NCI-H2081 treated with DMSO at 0.1 percent for 48 hours (cell line): ENCODE data around the gene SNX8.

Experiments
- DNase-seq: peaks from one replicate; lab custom pipeline; 2025; lab: John Stamatoyannopoulos, UW

SNX8 gene

DNA sequence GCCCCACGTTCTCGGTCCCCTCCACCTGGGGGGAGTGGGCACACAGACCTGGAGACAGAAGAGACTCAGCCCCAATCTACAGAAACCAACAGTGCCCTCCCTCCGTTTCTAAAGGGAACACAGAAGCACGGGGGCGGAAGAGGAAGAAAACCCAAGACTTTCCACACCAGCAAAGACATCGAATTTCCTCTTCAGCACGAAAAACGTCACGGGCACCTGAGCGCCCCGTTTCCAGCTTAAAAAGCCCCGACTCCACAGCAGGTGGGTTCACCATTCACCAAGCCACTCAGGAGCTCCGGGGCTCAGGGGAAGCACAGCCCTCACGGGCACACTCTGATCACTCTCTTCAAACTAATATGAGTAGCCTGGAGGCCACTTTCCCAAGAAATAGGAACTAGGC lies 52.6 kb downstream of the SNX8 start:
- DNase-seq = no peak

- DNase-seq = peak; percentile 10
Measured at GRCh38 chr7:2260820-2261219, 53.4 kb downstream of the SNX8 start.

DNA sequence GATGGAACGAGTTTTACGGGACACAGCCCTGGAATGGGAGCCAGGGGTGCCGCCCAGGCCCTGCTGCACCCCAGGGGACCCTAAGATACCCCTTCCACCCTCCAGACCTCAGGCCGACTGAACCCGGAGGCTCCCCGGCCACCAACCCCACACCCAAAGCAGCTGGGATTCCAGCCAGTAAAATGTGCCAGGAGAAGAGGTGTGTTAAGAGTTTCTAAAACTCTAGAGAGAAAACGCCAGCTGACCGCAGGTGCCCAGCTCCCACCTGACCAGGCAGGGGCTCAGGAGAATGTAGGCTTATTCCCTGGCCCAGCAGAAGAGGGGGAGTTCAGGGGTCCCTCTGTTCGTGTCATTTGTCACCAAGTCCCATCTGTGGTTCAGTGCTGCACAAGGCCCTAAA lies 54.8 kb downstream of the SNX8 start:
- no peak for DNase-seq

- DNase-seq = no peak
Measured at GRCh38 chr7:2258661-2259365, 55.4 kb downstream of the SNX8 start.

DNA sequence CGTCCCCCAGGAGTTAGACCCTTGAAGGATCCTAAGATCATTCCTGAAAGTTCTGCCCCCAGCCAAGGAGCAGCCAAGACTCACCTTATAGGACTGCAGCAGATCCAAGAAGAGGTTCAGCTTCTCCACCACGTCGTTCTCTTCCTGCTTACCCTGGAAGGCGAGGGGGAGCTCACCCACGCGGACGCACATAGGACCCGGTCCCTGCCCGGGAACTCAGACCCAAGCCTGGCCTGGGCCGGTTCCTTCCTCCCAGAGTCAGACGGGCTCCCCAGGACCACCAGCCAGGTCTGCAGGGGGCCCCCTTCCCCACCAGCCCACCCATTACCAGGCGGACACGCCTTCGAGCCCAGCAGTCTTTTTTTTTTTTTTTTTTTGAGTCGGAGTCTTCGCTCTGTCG lies 56.6 kb downstream of the SNX8 start:
- no peak for DNase-seq

- no peak for DNase-seq
Measured at GRCh38 chr7:2257046-2257551, 57.1 kb downstream of the SNX8 start.

DNA sequence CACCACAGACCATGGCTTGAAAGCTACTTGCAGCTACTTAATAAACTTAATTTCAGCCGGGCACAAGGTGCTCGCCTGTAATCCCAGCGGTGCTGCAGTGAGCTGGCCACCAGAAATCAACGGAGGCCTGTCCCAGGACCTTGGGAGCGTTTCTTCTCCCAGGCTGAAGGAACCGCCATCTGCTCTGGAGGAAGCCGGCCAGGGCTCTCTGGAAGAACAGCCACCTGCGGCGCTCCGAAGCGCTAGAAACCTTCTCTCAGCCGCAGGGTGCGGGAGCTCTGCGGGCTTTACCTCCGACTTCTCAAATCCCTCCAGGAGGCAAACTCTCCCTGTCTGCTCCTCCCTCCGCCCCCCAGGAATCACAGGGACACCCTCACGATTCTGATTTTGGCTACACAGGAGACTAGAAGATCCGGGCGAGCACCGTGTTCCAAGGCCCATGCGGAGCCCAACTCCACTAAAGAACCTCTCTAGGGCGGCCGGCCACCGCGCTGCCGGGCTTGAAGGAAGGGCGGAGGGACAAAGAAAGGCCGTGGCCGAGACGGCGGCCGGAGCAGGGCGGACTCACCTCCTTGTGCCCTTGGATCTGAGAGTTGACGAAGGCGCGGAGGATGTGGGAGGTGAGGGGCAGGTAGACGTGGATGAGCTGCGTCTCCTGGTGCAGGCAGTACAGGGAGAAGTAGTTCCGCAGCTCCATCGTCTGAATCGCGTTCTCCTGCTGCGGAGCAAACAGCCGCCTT lies 57.8 kb downstream of the SNX8 start:
- DNase-seq = no peak

DNA sequence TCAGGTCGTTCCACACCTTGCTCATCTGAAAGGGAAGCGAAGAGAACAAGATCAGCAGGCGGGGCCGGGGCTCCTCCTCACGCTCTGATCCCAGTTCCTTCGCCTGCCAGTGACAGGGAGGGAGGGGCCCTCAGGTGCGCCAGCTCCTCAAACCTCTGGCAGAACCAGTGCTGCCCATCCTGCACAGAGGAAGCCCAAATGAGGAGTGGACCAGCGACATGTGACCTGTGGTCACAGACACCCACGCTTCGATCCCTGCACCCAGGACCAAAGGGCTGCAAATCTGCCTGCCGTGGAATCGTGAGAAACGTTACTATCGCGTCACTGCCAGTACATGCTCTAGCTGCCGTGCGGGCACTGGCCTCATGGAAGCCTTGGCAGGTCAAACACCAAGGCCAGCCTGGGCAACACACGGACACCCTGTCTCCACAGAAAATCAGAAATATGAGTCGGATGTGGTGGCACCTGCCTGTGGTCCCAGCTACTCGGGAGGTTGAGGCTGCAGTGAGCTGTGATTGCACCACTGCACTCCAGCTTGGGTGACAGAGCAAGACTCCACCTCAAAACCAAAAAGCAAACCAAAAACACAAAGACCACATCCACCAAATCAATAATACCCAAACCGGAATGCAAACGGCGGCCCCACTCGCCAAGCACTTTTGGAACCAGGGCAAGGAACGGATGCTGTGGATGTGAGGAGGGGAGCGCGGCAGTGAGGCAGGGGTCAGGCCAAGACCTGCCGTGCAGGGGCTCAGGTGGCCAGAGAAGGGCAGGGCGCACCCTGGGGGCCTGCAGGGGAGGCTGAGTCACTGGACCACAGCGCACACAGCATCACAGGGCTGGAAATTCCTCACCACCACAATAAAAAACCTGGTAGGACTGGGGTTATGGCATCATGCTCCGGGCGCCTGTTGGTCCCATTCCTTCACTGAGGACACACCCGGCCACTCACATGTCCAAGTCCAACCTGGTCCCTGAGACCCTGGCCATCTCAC lies 58.8 kb downstream of the SNX8 start:
- no peak for DNase-seq

- no peak for DNase-seq
Measured at GRCh38 chr7:2254429-2255144, 59.7 kb downstream of the SNX8 start.

DNA sequence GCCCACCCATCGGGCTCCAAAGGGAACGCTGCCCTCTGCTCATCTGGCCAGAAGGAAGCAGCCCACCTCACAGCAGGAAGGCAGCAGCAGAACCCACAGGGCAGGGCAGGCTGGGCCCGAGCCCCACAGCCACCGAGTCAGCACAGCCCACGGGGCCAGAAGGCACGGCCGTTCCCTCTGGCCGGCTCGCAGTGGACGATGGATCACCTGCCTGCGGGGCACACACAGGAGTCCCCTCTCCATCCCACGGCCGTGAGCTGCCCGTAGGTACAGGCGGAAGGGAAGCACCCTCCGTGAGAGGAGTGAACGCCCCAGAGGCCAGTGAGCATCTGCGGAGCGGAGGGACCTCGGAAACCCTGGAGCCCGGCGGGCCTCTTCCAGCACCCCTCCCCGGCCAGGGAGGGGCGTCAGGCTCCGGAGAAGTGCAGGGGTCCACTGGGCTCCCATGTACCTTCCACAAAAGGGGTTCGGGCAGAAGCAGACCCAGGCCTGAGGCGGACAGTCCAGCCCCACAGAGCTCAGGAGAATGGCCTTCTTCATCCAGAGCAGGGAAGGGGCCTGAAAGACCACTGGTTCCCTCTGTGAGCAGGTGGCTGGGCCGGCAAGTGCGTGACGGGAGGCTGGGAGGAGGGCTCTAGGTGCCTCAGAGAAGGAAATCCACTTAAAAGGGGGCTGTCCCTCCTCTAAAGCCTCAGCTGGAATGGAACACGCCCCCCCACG lies 60.6 kb downstream of the SNX8 start:
- no peak for DNase-seq

DNA sequence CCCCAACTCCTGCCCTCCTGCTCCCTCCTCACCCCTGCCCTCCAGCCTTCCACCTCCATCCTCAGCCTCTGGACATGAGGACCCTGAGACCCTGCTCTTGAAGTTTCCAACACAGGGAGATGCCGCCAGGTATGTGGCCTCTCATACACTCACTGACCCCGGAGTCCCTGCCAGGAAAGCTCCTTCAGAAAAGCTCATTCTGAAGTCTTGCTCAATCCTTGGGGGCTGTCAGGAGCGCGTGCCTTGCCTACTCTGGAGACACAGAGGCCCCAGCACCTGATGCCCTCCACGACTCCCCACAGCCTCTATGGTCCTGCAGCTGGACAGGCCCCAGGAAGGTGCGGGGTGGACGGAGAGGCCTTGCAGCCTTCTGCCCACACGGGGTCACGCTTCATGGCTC lies 61.2 kb downstream of the SNX8 start:
- DNase-seq = no peak

GRCh38 chr7:2251841-2252771 lies 62.1 kb downstream of the SNX8 start:
- no peak for DNase-seq

- no peak for DNase-seq
Measured at GRCh38 chr7:2251381-2251780, 62.9 kb downstream of the SNX8 start.

GRCh38 chr7:2249744-2250323 lies 64.4 kb downstream of the SNX8 start:
- no peak for DNase-seq

DNA sequence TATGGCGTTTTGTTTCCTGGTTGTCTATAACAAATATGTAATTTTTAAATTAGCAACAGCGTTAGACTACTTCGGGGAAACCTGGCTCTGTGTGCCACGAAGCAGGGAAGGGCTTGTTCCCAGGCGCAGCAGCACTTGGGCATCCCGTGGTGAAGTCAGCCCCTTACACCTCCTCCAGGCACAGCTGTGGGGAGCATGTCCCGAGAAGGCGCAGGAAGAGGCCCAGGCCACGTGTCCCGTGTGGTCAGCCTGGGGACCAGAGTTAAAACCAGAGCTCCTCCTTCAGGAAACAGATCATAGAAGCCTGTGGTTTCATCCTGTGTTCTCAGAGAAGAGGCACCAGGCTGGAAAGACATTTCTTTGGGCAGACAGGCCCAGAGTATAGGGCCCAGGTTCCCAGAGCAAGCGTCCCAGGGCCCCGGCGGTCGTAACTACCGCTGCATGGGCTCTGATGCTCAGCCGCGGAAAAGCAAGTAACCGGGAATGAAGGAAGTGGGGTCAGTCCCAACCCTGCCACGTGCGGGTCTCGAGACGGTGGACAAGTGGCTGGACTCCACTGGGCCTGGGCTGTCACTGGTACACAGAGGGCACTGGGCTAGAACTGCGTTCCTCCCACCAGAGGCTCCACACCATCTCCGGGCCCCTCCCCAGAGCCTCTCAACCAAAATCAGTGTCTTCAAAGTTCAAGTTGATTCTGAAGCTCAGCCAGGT lies 65.1 kb downstream of the SNX8 start:
- DNase-seq = no peak

- no peak for DNase-seq
Measured at GRCh38 chr7:2247141-2247995, 66.9 kb downstream of the SNX8 start.

DNA sequence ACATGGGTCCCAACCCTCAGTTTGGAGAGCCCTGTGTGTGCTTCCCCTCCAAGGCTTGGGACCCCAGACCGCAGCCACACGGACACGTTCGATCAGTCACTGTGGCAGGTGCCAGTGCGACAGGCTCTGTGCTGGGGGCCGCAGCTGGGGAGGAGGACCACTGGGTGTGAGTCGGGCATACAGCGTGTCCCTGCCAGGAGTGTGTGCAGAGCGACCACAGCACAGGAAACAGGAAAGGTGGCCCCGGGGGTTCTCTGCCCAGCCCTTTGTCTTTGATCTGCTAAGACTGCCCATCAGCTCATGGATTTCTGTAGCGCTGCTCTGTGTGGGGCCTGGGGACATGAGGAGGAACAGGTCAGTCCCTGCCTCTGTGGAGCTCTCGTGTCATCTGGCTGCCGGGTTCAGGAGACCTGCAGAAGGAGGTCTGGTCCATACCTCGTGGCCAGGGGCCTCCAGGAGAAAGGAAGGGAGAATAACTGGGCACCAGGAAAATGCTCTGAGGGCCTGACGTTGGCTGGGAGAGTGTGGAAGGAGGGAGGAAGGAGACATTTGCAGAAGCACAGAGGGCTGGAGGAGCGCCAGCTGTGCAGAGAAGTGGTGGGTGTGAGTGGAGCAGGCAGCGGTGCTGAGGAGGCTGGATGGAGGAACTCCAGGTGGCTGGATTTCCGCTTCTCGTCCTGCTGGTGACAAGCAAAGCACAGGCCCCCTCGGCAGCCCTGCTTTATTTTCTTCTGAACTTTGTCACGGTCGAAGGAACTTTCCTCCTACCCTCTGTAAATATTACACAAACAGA lies 68.2 kb downstream of the SNX8 start:
- DNase-seq = no peak
